Testis (tissue), 5 donors: ENCODE data around the gene PGLYRP4. TPM values are rescaled to one million over a fixed set of nuclear protein-coding genes. Genes with fewer than 3 reads are reported as not detected.

Source experiments
- DNase-seq: peaks from one replicate; pipeline ENCODE4 v3.0.0-alpha.2; 2019
- H3K27ac ChIP-seq, 2 donors: fragments of 200-600 bp; sonication (generic); one replicate each; pipeline ENCODE4 v1.5.1; 2019
- H3K27me3 ChIP-seq: fragments of 200-600 bp; sonication (generic); one replicate; pipeline ENCODE4 v1.5.1; 2019
- H3K36me3 ChIP-seq: fragments of 200-600 bp; sonication (generic); one replicate; pipeline ENCODE4 v1.5.1; 2017; ENCODE audit warnings: low read depth; ENCODE audit errors: missing control alignments
- H3K4me1 ChIP-seq: fragments of 200-600 bp; sonication (generic); one replicate; pipeline ENCODE4 v1.5.1; 2019
- H3K4me3 ChIP-seq, 2 donors: fragments of 200-600 bp; sonication (generic); one replicate each; pipeline ENCODE4 v1.5.1; 2017 to 2019
- H3K9me3 ChIP-seq: fragments of 200-600 bp; sonication (generic); one replicate; pipeline ENCODE4 v1.5.1; 2017
- POLR2A ChIP-seq: fragments of 450-650 bp; IDR thresholded peaks from one replicate; pipeline ENCODE4 v1.6.1; 2017; ENCODE audit warnings: antibody characterized with exemption, mild to moderate bottlenecking, moderate library complexity
- WGBS, 2 donors: methylation state at CpG; one replicate each; pipeline ENCODE4 v1.1.5; 2018; 5-methylcytosine and 5-hydroxymethylcytosine counted together
- intact Hi-C: fragments of 100-400 bp; cut with DNase I; formaldehyde crosslinking; loops from one replicate; pipeline ENCODE4 v1.15.1; 2023; ENCODE audit warnings: low total_unique reads
- long read RNA-seq, 2 donors: transcript quantifications; one replicate each; lab custom pipeline, GENCODE V29; 2026
- polyA plus RNA-seq: library from polyadenylated mRNA; stranded (reverse); fragments of 350-450 nt; fragmentation: Illumina TruSeq; extraction: RNeasy Lipid Tissue Mini Kit (QIAGEN cat#74804); gene quantifications from one replicate; pipeline ENCODE4 v1.2.3, GENCODE V29; 2014; ENCODE audit warnings: low read depth, low replicate concordance; ENCODE audit not compliant: insufficient read depth
- total RNA-seq, 2 donors: library from RNA; depleted of rRNA; stranded (reverse); fragments of >200 nt; gene quantifications; one replicate each; pipeline ENCODE4 v1.2.3, GENCODE V29; 2016
- TF ChIP-seq, protein P1 (sequence below), 3 experiments: fragments of 450-650 bp in 2 of 3; fragments of 200-600 bp in 1 of 3; sonication (generic) in 1 of 3; IDR thresholded peaks; one replicate each; pipeline ENCODE4 v1.5.1; 2016 to 2019; ENCODE audit warnings: antibody characterized with exemption in 3 of 3, mild to moderate bottlenecking in 2 of 3, moderate library complexity in 1 of 3

PGLYRP4 gene
- total RNA-seq, result under 1 TPM in 1 of 2 donors, not detected in 1; 0.12 TPM
- polyA plus RNA-seq, result 0.17 TPM
- long read RNA-seq, donor 1, result 0 reads
- long read RNA-seq, donor 2, result 0 reads

- no peak within 1 kb of the TSS for H3K4me3 ChIP-seq
- no peak within 1 kb of the TSS for H3K27ac ChIP-seq
- WGBS, 2 donors, result 73 to 75% methylated on average over 8 to 10 of the region's 10 CpGs
- H3K4me1 ChIP-seq, result peaks cover 5% of the 10 kb centered on the region
- intact Hi-C loops, result no loop called here
- no peaks in the 10 kb centered on the region for H3K36me3 ChIP-seq
- DNase-seq, result no peak
- H3K27me3 ChIP-seq, result no peaks in the 10 kb centered on the region
- TF ChIP-seq POLR2A, result no peak
- TF ChIP-seq, protein P1, sequence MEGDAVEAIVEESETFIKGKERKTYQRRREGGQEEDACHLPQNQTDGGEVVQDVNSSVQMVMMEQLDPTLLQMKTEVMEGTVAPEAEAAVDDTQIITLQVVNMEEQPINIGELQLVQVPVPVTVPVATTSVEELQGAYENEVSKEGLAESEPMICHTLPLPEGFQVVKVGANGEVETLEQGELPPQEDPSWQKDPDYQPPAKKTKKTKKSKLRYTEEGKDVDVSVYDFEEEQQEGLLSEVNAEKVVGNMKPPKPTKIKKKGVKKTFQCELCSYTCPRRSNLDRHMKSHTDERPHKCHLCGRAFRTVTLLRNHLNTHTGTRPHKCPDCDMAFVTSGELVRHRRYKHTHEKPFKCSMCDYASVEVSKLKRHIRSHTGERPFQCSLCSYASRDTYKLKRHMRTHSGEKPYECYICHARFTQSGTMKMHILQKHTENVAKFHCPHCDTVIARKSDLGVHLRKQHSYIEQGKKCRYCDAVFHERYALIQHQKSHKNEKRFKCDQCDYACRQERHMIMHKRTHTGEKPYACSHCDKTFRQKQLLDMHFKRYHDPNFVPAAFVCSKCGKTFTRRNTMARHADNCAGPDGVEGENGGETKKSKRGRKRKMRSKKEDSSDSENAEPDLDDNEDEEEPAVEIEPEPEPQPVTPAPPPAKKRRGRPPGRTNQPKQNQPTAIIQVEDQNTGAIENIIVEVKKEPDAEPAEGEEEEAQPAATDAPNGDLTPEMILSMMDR (IDR thresholded peaks at IDR 0.05), result no peak
- no peaks in the 10 kb centered on the region for H3K9me3 ChIP-seq
Measured at GRCh38 chr1:153348511-153349362, at the start of gene PGLYRP4. Gene PGLYRP4, minus strand, starts transcription at chr1:153348841. Its CDS starts 909 bp downstream, at chr1:153347932.

GRCh38 chr1:153397924-153398651 lies 49.4 kb upstream of the PGLYRP4 start:
- 87 to 90% methylated on average over 3 to 6 of the region's 6 CpGs for WGBS, 2 donors
- Histone ChIP-seq H3K4me1 (no peaks in the 10 kb centered on the region), H3K4me3 (no peak overlapping the region), H3K27me3 (no peaks in the 10 kb centered on the region), H3K36me3 (no peaks in the 10 kb centered on the region), H3K27ac (no peak overlapping the region), H3K9me3 (no peaks in the 10 kb centered on the region)
- intact Hi-C loops, result no loop called here
- DNase-seq, result no peak
- TF ChIP-seq POLR2A, result no peak
- TF ChIP-seq, protein P1 (IDR thresholded peaks at IDR 0.05), result no peak

- intact Hi-C loops, result no loop called here
- TF ChIP-seq POLR2A, result no peak
- TF ChIP-seq, protein P1 (IDR thresholded peaks at IDR 0.05), result no peak
- H3K27me3 ChIP-seq, result no peaks in the 10 kb centered on the region
- no peak for DNase-seq
- H3K9me3 ChIP-seq, result no peaks in the 10 kb centered on the region
- no peak overlapping the region for H3K4me3 ChIP-seq
- H3K36me3 ChIP-seq, result no peaks in the 10 kb centered on the region
- no peak overlapping the region for H3K27ac ChIP-seq
- no peaks in the 10 kb centered on the region for H3K4me1 ChIP-seq
- 83 to 90% methylated on average over 11 to 19 of the region's 19 CpGs for WGBS, 2 donors
Measured at GRCh38 chr1:153397051-153397923, 48.6 kb upstream of the PGLYRP4 start.

- no peak overlapping the region for H3K4me3 ChIP-seq
- H3K4me1 ChIP-seq, result no peaks in the 10 kb centered on the region
- intact Hi-C loops, result no loop called here
- no peaks in the 10 kb centered on the region for H3K9me3 ChIP-seq
- WGBS, 2 donors, result 85 to 88% methylated on average over 3 to 6 of the region's 6 CpGs
- no peak overlapping the region for H3K27ac ChIP-seq
- H3K27me3 ChIP-seq, result no peaks in the 10 kb centered on the region
- H3K36me3 ChIP-seq, result no peaks in the 10 kb centered on the region
- DNase-seq, result no peak
- no peak for TF ChIP-seq POLR2A
- TF ChIP-seq, protein P1 (IDR thresholded peaks at IDR 0.05), result no peak
Measured at GRCh38 chr1:153396461-153396860, 47.8 kb upstream of the PGLYRP4 start.
